Measurements from ENCODE around the gene TOMM40.

TOMM40 gene

DNA sequence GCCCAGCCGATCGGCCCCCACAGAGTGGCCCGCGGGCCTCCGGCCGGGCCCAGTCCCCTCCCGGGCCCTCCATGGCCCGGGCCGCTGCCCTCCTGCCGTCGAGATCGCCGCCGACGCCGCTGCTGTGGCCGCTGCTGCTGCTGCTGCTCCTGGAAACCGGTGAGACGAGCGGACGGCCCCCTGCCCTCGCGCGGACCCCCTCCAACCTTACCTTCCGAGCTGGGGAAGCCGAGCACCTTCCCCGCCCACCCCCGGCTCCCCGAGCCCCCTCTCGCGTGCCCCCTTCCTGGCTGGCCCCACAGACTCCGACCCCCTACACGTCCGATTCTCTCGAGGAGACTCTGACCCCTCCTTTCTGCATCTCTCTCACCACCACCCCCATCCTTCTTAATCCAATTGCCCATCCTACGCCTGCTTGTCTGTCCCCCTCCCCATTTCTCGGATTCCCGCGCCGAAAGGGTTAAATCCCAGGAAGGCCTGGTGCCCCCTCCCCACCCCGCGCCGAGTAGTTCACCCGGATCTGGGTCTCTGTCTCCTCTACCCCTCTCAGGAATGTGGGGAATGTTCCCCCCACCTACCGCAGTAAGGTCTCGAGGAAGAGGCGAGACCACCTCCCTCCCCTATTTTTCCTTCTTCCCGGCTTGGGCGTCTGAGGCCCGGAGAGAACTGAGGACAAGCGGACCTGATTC lies 44.5 kb upstream of the TOMM40 start:
- H3K4me2 ChIP-seq (ENCODE audit: low read depth, low read length, poor library complexity, severe bottlenecking), result peak overlapping the region; percentile 70
- no peaks in the 10 kb centered on the region for H3K36me3 ChIP-seq (ENCODE audit: insufficient read depth, low read length)
- no peaks in the 10 kb centered on the region for H3K9me2 ChIP-seq (replicated peaks; ENCODE audit: low read depth, low read length)
- no peaks in the 10 kb centered on the region for H3K27me3 ChIP-seq (ENCODE audit: insufficient read depth, low read length, poor library complexity, severe bottlenecking)
- peak overlapping the region; percentile 70 for H3K4me3 ChIP-seq (ENCODE audit: low read length, poor library complexity, severe bottlenecking)
- H3K4me1 ChIP-seq (ENCODE audit: insufficient read depth, low read length, poor library complexity, severe bottlenecking), result peaks cover 39% of the 10 kb centered on the region
- H3F3A ChIP-seq (ENCODE audit: low read depth), result no peaks in the 10 kb centered on the region
- H3K9me3 ChIP-seq (ENCODE audit: insufficient read depth, low read depth, low read length), result no peaks in the 10 kb centered on the region
- H3K79me2 ChIP-seq (ENCODE audit: insufficient read depth, low read length), result no peaks in the 10 kb centered on the region
- peak overlapping the region; percentile 81 for H3K9ac ChIP-seq (ENCODE audit: low read depth, low read length, poor library complexity, severe bottlenecking)
- peaks cover 5% of the 10 kb centered on the region for H4K20me1 ChIP-seq (ENCODE audit: insufficient read depth, low read length, poor library complexity, severe bottlenecking)
- H2AFZ ChIP-seq (ENCODE audit: low read length), result peak overlapping the region; percentile 87
- TF ChIP-seq, protein P1, sequence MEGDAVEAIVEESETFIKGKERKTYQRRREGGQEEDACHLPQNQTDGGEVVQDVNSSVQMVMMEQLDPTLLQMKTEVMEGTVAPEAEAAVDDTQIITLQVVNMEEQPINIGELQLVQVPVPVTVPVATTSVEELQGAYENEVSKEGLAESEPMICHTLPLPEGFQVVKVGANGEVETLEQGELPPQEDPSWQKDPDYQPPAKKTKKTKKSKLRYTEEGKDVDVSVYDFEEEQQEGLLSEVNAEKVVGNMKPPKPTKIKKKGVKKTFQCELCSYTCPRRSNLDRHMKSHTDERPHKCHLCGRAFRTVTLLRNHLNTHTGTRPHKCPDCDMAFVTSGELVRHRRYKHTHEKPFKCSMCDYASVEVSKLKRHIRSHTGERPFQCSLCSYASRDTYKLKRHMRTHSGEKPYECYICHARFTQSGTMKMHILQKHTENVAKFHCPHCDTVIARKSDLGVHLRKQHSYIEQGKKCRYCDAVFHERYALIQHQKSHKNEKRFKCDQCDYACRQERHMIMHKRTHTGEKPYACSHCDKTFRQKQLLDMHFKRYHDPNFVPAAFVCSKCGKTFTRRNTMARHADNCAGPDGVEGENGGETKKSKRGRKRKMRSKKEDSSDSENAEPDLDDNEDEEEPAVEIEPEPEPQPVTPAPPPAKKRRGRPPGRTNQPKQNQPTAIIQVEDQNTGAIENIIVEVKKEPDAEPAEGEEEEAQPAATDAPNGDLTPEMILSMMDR (conservative IDR thresholded peaks at IDR 0.05; ENCODE audit: low read length), result no peak
- no peak for TF ChIP-seq EZH2phosphoT487 (IDR thresholded peaks at IDR 0.05; ENCODE audit: borderline replicate concordance)

GRCh38 chr19:44847144-44848035 lies 43.7 kb upstream of the TOMM40 start:
- Histone ChIP-seq H3K9me3 (ENCODE audit: insufficient read depth, low read depth, low read length) (no peaks in the 10 kb centered on the region), H3K4me2 (ENCODE audit: low read depth, low read length, poor library complexity, severe bottlenecking) (peak overlapping the region; percentile 70), H3K4me3 (ENCODE audit: low read length, poor library complexity, severe bottlenecking) (peak overlapping the region; percentile 70), H3F3A (ENCODE audit: low read depth) (no peaks in the 10 kb centered on the region), H3K9me2 (replicated peaks; ENCODE audit: low read depth, low read length) (no peaks in the 10 kb centered on the region), H3K79me2 (ENCODE audit: insufficient read depth, low read length) (no peaks in the 10 kb centered on the region), H3K36me3 (ENCODE audit: insufficient read depth, low read length) (no peaks in the 10 kb centered on the region), H3K9ac (ENCODE audit: low read depth, low read length, poor library complexity, severe bottlenecking) (peak overlapping the region; percentile 81), H3K27me3 (ENCODE audit: insufficient read depth, low read length, poor library complexity, severe bottlenecking) (no peaks in the 10 kb centered on the region), H2AFZ (ENCODE audit: low read length) (no peak overlapping the region), H4K20me1 (ENCODE audit: insufficient read depth, low read length, poor library complexity, severe bottlenecking) (peaks cover 5% of the 10 kb centered on the region), H3K4me1 (ENCODE audit: insufficient read depth, low read length, poor library complexity, severe bottlenecking) (peaks cover 46% of the 10 kb centered on the region)
- TF ChIP-seq EZH2phosphoT487 (IDR thresholded peaks at IDR 0.05; ENCODE audit: borderline replicate concordance), result no peak
- TF ChIP-seq, protein P1 (conservative IDR thresholded peaks at IDR 0.05; ENCODE audit: low read length), result no peak

GRCh38 chr19:44848036-44848811 lies 42.8 kb upstream of the TOMM40 start:
- Histone ChIP-seq H3K9ac (ENCODE audit: low read depth, low read length, poor library complexity, severe bottlenecking) (no peak overlapping the region), H3F3A (ENCODE audit: low read depth) (no peaks in the 10 kb centered on the region), H3K4me2 (ENCODE audit: low read depth, low read length, poor library complexity, severe bottlenecking) (peak overlapping the region; percentile 40), H3K4me1 (ENCODE audit: insufficient read depth, low read length, poor library complexity, severe bottlenecking) (peaks cover 46% of the 10 kb centered on the region), H3K9me3 (ENCODE audit: insufficient read depth, low read depth, low read length) (no peaks in the 10 kb centered on the region), H3K4me3 (ENCODE audit: low read length, poor library complexity, severe bottlenecking) (no peak overlapping the region), H3K79me2 (ENCODE audit: insufficient read depth, low read length) (no peaks in the 10 kb centered on the region), H3K27me3 (ENCODE audit: insufficient read depth, low read length, poor library complexity, severe bottlenecking) (no peaks in the 10 kb centered on the region), H3K36me3 (ENCODE audit: insufficient read depth, low read length) (no peaks in the 10 kb centered on the region), H3K9me2 (replicated peaks; ENCODE audit: low read depth, low read length) (no peaks in the 10 kb centered on the region), H4K20me1 (ENCODE audit: insufficient read depth, low read length, poor library complexity, severe bottlenecking) (peaks cover 5% of the 10 kb centered on the region), H2AFZ (ENCODE audit: low read length) (no peak overlapping the region)
- TF ChIP-seq, protein P1 (conservative IDR thresholded peaks at IDR 0.05; ENCODE audit: low read length), result no peak
- TF ChIP-seq EZH2phosphoT487 (IDR thresholded peaks at IDR 0.05; ENCODE audit: borderline replicate concordance), result no peak

Measured in Loucy (cell line).